Activated CD8-positive, alpha-beta memory T cell treated with anti-CD3 and anti-CD28 coated beads, Interleukin-2, amount 10 ng/mL, durations not matched to agents 7 days and 5 days (primary cell): ENCODE results near the gene BMP2K. TPM values are rescaled to one million over a fixed set of nuclear protein-coding genes. Genes with fewer than 3 reads are reported as not detected.
A peak's percentile ranks its signal among the peaks of the same experiment; 100 is the strongest.

Experiments
- ATAC-seq: fragments of 150-1000 bp; cut with Tn5 transposase; one replicate; pipeline ENCODE4 v1.10.0; 2021; ENCODE audit warnings: moderate library complexity
- CTCF ChIA-PET: fragments of 350-600 bp; sonication (Branson Sonifier 250); formaldehyde crosslinking; loops from one replicate; lab custom pipeline; 2021; ENCODE audit warnings: antibody characterized with exemption; lab: Charles Lee
- DNase-seq: peaks from one replicate; pipeline ENCODE4 v3.0.0-alpha.2; 2020
- H3K27ac Mint-ChIP-seq: one replicate; pipeline ENCODE4 v1.8.0; 2021; ENCODE audit warnings: mild to moderate bottlenecking, mixed read lengths
- H3K27me3 Mint-ChIP-seq: one replicate; pipeline ENCODE4 v1.8.0; 2021; ENCODE audit warnings: mixed read lengths
- H3K36me3 Mint-ChIP-seq: one replicate; pipeline ENCODE4 v1.8.0; 2021; ENCODE audit warnings: mild to moderate bottlenecking, mixed read lengths
- H3K4me1 Mint-ChIP-seq: one replicate; pipeline ENCODE4 v1.8.0; 2021; ENCODE audit warnings: mixed read lengths
- H3K4me3 Mint-ChIP-seq: one replicate; pipeline ENCODE4 v1.8.0; 2021; ENCODE audit warnings: mild to moderate bottlenecking, moderate library complexity, mixed read lengths
- H3K9me3 Mint-ChIP-seq: one replicate; pipeline ENCODE4 v1.8.0; 2022; ENCODE audit warnings: low read depth, mixed read lengths
- microRNA-seq: library from miRNA; unstranded; fragments of <30 nt; microRNA quantifications from one replicate; pipeline ENCODE4 v1.2.0, GENCODE V29; 2022
- total RNA-seq, 2 experiments: library from RNA; stranded (reverse); gene quantifications; one replicate each; pipeline ENCODE4 v1.2.3, GENCODE V29; 2021

Gene BMP2K
- total RNA-seq, 2 experiments from 2014 or later, result 17.8 to 30.5 TPM

DNA sequence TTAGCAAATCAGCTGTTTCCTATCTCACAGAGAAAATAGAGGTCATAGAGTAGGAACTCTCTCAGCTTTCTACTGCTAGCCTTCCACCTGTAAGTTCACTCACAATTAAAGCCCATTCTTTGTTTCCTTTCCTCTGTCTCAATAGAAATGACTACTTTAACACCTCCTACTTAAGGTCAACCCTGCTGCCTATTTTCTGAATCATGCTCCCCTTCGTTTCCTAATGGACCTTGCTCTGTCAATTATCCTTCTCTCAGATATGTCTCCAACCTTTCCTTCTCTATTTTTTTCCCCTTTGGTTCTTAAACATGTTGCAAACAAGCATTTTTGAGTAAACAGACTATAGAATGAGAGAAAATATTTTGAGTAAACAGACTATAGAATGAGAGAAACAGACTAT lies 168.2 kb downstream of the BMP2K start:
- no peak overlapping the region for H3K27ac Mint-ChIP-seq
- peaks cover 18% of the 10 kb centered on the region for H3K4me1 Mint-ChIP-seq
- DNase-seq (no peak), ATAC-seq (no peak)
- no peaks in the 10 kb centered on the region for H3K36me3 Mint-ChIP-seq
- CTCF ChIA-PET, result no interaction called here
- peaks cover 55% of the 10 kb centered on the region for H3K27me3 Mint-ChIP-seq
- no peak overlapping the region for H3K4me3 Mint-ChIP-seq
- no peaks in the 10 kb centered on the region for H3K9me3 Mint-ChIP-seq

DNA sequence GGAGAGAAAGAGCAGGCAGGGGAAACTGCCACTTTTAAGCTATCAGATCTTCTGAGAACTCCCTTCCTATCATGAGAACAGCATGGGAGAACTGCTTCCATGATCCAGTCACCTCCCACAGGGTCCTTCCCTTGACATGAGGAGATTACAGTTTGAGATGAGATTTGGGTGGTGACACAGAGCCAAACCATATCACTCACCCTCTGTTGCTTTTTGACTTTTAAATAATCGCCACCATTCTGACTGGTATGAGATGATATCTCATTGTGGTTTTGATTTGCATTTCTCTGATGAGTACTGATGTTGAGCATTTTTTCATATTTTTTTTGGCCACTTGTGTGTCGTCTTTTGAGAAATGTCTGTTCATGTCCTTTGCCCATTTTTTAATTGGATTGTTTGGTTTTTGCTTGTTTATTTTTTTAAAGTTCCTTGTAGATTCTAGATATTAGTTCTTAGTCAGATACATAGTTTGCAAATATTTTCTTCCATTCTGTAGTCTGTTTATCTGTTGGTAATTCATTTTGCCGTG lies 169.6 kb downstream of the BMP2K start:
- no peak for DNase-seq
- H3K27me3 Mint-ChIP-seq, result peaks cover 55% of the 10 kb centered on the region
- CTCF ChIA-PET, result no interaction called here

DNA sequence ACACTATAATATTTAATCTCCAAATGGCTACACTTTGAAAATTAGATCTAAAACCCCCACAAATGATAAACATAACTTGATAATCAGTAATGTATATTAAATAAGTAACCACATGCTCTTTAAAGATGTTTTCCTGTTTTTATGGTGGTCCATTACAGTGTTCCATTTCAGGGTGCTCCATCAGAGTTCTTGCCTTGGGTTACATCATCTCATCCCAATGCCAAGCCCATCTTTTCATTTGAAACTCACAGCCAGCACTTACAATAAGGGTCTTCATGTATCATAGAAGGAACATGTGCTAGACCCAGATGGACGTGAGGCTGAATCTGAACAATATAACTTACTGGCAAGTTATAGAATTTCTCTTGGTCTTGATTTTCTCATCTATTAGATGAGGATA lies 173.6 kb downstream of the BMP2K start:
- Mint-ChIP-seq H3K36me3 (no peaks in the 10 kb centered on the region), H3K27me3 (peaks cover 38% of the 10 kb centered on the region), H3K27ac (no peak overlapping the region), H3K4me3 (no peak overlapping the region), H3K4me1 (peaks cover 7% of the 10 kb centered on the region), H3K9me3 (no peaks in the 10 kb centered on the region)
- CTCF ChIA-PET, result no interaction called here
- no peak for DNase-seq
- ATAC-seq, result no peak

More for the DNA sequence above, 169.6 kb downstream of the BMP2K start:
- Mint-ChIP-seq H3K36me3 (no peaks in the 10 kb centered on the region), H3K27ac (no peak overlapping the region), H3K9me3 (no peaks in the 10 kb centered on the region), H3K4me3 (no peak overlapping the region), H3K4me1 (peaks cover 9% of the 10 kb centered on the region)
- no peak for ATAC-seq

DNA sequence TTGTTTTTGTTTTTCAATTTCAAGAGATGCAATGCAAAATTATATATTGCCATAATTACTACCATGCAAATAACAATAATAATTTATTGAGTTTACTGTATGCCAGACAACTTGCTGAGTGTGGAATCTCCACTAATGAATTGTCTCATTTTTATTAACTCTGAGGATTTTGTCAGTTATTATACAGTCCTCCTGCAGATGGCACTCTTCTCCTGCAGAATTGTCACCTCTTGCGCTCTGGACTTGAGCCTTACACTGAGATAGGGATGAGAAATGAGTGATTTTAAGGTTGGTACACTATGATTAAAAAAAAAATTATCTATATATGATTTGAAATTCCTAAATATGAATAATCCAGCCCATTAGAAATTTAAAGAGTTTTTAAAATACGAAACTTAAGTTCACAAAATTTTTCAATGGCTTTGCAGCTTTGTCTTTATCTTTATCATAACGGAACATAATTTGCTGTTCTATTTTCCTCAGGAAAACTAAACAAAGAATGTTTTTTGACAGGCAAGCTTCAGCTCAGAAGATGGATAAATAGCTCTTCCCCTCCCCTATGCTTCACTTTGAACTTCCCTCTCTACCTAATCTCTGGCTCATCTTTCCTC lies 175.8 kb downstream of the BMP2K start:
- peak; percentile 45 for ATAC-seq
- no peak for DNase-seq
- no peak overlapping the region for H3K4me3 Mint-ChIP-seq
- peaks cover 21% of the 10 kb centered on the region for H3K27me3 Mint-ChIP-seq
- no peaks in the 10 kb centered on the region for H3K9me3 Mint-ChIP-seq
- H3K27ac Mint-ChIP-seq, result no peak overlapping the region
- CTCF ChIA-PET, result interaction anchor here (0.6 to 2.2 kb wide), 9 partner anchors 10 to 1414 kb away, joined by 3 to 10 read pairs (median 3); partner anchors contain the start of gene PAQR3
- peaks cover 2% of the 10 kb centered on the region for H3K4me1 Mint-ChIP-seq
- no peaks in the 10 kb centered on the region for H3K36me3 Mint-ChIP-seq

DNA sequence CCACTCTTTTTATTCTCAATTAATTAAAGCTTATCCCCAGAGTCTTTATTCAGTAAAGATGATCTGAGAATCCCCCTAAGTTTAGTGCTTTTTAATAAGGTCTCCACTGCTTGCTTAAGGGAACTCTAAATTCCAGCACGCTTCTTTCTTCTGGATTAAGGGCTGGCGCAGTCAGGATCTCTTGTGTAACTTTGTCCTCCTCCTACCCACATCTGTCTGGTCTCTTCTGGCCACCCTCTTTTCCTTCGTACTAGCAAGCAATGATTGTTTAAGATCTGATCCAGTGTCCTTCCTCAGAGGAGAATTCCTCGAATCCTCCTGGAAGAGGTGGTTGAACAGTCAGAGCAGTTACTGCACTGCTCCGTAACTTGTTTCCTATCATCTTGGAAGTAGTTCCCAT lies 177.1 kb downstream of the BMP2K start:
- Mint-ChIP-seq H3K27ac (no peak overlapping the region), H3K27me3 (peaks cover 8% of the 10 kb centered on the region), H3K9me3 (no peaks in the 10 kb centered on the region), H3K36me3 (no peaks in the 10 kb centered on the region), H3K4me3 (no peak overlapping the region), H3K4me1 (no peaks in the 10 kb centered on the region)
- CTCF ChIA-PET, result interaction anchor here (0.9 to 2.2 kb wide), 6 partner anchors 11 to 1263 kb away, joined by 3 to 10 read pairs (median 4); partner anchors contain the start of gene PAQR3
- ATAC-seq (no peak), DNase-seq (no peak)

DNA sequence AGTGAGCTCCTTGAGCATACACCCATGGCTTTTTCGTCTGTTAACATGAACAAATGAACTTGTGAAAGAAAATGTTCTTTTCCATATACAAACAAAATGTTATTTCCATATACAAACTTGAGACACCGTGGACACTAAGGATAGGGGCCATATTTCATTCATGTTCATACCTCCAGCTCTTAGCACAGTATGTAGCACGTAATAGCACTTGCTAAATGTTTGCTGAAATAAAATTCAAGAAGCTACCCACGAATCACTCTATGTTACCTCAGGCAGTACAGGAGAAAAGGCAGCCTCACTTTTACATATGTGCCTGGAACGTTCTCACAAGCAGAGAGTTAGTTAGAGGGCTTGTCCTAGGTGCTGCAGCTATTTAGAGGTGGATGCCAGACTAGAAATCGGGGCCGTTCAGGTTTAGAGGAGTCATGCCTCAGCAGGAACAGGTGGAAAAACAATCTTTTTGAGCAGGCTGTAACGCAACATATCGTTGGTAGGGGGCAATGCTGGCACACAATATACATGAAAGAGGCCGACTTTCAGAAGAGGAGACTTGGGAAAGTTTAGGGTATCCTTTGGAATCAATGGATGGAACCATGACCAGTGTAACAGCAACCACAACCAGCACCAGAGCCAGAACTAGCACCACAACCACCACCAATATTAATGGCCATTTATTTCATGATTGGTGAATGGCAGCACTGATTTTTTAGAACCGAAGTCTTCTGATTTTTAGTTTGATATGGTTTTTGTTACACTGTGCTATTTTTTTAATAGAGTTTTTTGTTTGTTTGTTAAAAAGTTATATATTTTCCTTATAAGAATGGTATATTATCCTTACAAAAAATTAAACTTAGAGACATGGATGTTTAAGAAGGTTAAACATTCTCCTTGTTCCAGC lies 177.9 kb downstream of the BMP2K start:
- Mint-ChIP-seq H3K36me3 (no peaks in the 10 kb centered on the region), H3K9me3 (no peaks in the 10 kb centered on the region), H3K4me3 (no peak overlapping the region), H3K27ac (no peak overlapping the region), H3K27me3 (peaks cover 7% of the 10 kb centered on the region), H3K4me1 (no peaks in the 10 kb centered on the region)
- ATAC-seq (peak; percentile 36), DNase-seq (no peak)
- CTCF ChIA-PET, result interaction anchor here (0.9 to 2.2 kb wide), 3 partner anchors 10 to 88 kb away, joined by 3 to 10 read pairs (median 5); partner anchors contain the start of gene PAQR3

DNA sequence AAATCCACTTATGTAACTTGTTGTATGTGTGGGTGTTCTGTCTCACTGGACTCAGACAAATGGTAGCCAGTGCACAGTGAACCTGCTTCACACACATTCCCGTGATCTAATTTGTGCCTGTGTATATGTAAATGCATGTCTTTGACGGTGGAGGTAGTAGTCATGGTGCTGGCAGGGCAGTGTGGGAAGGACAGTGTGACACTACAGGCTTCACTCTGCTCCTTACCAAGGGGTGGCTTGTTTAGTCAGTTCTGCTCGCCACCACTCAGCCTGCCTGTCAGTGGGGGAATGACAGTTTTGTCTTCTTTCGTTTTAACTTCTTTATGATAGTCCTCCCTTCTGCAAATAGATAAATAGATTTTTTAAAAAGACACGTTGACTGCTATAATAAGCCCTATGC lies 180.8 kb downstream of the BMP2K start:
- Mint-ChIP-seq H3K4me1 (no peaks in the 10 kb centered on the region), H3K4me3 (no peak overlapping the region), H3K27ac (no peak overlapping the region), H3K27me3 (peaks cover 10% of the 10 kb centered on the region), H3K36me3 (no peaks in the 10 kb centered on the region), H3K9me3 (no peaks in the 10 kb centered on the region)
- ATAC-seq (no peak), DNase-seq (no peak)
- CTCF ChIA-PET, result no interaction called here

DNA sequence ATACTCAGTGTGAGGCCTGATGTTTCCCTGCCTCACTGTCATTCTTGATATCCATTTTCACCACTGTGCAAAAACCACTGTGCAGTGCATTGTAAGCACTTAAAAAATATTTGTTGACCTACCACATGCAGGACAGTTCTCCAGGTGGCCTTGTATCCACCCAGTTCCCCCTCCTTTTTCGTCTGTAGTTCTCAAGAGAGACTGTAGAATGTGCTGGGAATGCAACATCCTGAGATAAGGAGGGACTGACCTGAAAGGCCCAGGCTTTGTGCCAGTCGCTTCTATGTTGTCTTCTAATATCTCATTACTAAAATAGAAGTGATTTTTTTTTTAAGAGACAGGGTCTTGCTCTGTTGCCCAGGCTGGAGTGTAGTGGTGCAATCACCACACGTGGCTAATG lies 184.8 kb downstream of the BMP2K start:
- Mint-ChIP-seq H3K4me3 (no peak overlapping the region), H3K27ac (no peak overlapping the region), H3K4me1 (no peaks in the 10 kb centered on the region), H3K36me3 (no peaks in the 10 kb centered on the region), H3K9me3 (no peaks in the 10 kb centered on the region), H3K27me3 (peaks cover 5% of the 10 kb centered on the region)
- no peak for ATAC-seq
- no peak for DNase-seq
- CTCF ChIA-PET, result no interaction called here

Small RNA genes within 50 kb of the gene (microRNA-seq; reads per million reads assigned to microRNA genes)
- gene MIR5096, result not detected

Other genes starting within 250 kb of the BMP2K start
- gene ANXA3, start 224.6 kb upstream of the BMP2K start, total RNA-seq, result 1 to 10 TPM in 1 of 2 experiments, under 1 TPM in 1; 0.41 to 7.4 TPM
- gene PAQR3, start 163.1 kb downstream of the BMP2K start, total RNA-seq, result 10 to 100 TPM; 13.3 to 15.7 TPM